Neuronal stem cell (in vitro differentiated cells): Measurements from ENCODE around the gene DGKB.

Experiments
- DNase-seq: peaks from one replicate; pipeline ENCODE4 v3.0.0-alpha.2; 2013; ENCODE audit warnings: low spot score
- H2AFZ ChIP-seq: one replicate; pipeline ENCODE4 v1.6.1; 2013; ENCODE audit warnings: mild to moderate bottlenecking, low read length, inconsistent platforms
- H2AK5ac ChIP-seq: 2 replicates; pipeline ENCODE4 v1.6.1; 2013; ENCODE audit warnings: low read depth, mild to moderate bottlenecking, inconsistent platforms, low read length, moderate library complexity, mixed read lengths
- H2BK120ac ChIP-seq: 2 replicates; pipeline ENCODE4 v1.6.1; 2013; ENCODE audit warnings: low read depth, mild to moderate bottlenecking, inconsistent platforms, low read length, moderate library complexity, mixed read lengths
- H2BK12ac ChIP-seq: one replicate; pipeline ENCODE4 v1.6.1; 2013; ENCODE audit warnings: low read length, inconsistent platforms
- H2BK15ac ChIP-seq: 2 replicates; pipeline ENCODE4 v1.6.1; 2013; ENCODE audit warnings: mild to moderate bottlenecking, low read length, inconsistent platforms, mixed read lengths
- H2BK5ac ChIP-seq: one replicate; pipeline ENCODE4 v1.6.1; 2013; ENCODE audit warnings: inconsistent platforms, mild to moderate bottlenecking, low read length, moderate library complexity
- H3K14ac ChIP-seq: one replicate; pipeline ENCODE4 v1.6.1; 2013; ENCODE audit warnings: low read length, inconsistent platforms
- H3K18ac ChIP-seq: 2 replicates; pipeline ENCODE4 v1.6.1; 2013; ENCODE audit warnings: low read length, inconsistent platforms
- H3K23ac ChIP-seq: 2 replicates; pipeline ENCODE4 v1.6.1; 2013; ENCODE audit warnings: low read depth, mild to moderate bottlenecking, mixed read lengths, low read length, inconsistent platforms; ENCODE audit not compliant: poor library complexity
- H3K27ac ChIP-seq: replicated peaks from 3 replicates; pipeline ENCODE4 v1.5.1; 2013; ENCODE audit warnings: low read length, inconsistent platforms
- H3K27me3 ChIP-seq, 3 experiments: 2 replicates each; pipeline ENCODE4 v1.6.1; 2013; ENCODE audit warnings: low read length in 3 of 3, mild to moderate bottlenecking in 2 of 3, inconsistent platforms in 1 of 3, low read depth in 1 of 3, mixed read lengths in 1 of 3, moderate library complexity in 1 of 3; ENCODE audit not compliant: control insufficient read depth in 3 of 3, insufficient read depth in 3 of 3
- H3K36me3 ChIP-seq, 2 donors: replicated peaks in 1 of 2; 2 replicates each; pipeline ENCODE4 v1.6.1; 2013; ENCODE audit warnings: low read length in 2 of 2; ENCODE audit not compliant: control insufficient read depth in 2 of 2, insufficient read depth in 2 of 2
- H3K4ac ChIP-seq: 2 replicates; pipeline ENCODE4 v1.6.1; 2013; ENCODE audit warnings: inconsistent platforms, mild to moderate bottlenecking, low read length, moderate library complexity
- H3K4me1 ChIP-seq, 2 donors: 1 replicate in 1 of 2; 2 replicates in 1 of 2; pipeline ENCODE4 v1.6.1; 2013; ENCODE audit warnings: low read length in 2 of 2, low read depth in 1 of 2; ENCODE audit not compliant: control insufficient read depth in 2 of 2, insufficient read depth in 1 of 2
- H3K4me2 ChIP-seq: one replicate; pipeline ENCODE4 v1.6.1; 2013; ENCODE audit warnings: mild to moderate bottlenecking, low read length, inconsistent platforms; ENCODE audit not compliant: insufficient read depth, poor library complexity, severe bottlenecking
- H3K4me3 ChIP-seq, 2 donors: 2 replicates each; pipeline ENCODE4 v1.5.1; 2013; ENCODE audit warnings: low read length in 2 of 2, mild to moderate bottlenecking in 2 of 2, inconsistent platforms in 1 of 2, moderate library complexity in 1 of 2
- H3K79me1 ChIP-seq: one replicate; pipeline ENCODE4 v1.6.1; 2013; ENCODE audit warnings: low read depth, mild to moderate bottlenecking, inconsistent platforms, low read length, moderate library complexity
- H3K9ac ChIP-seq: one replicate; pipeline ENCODE4 v1.6.1; 2013; ENCODE audit warnings: mild to moderate bottlenecking, low read depth, low read length, inconsistent platforms; ENCODE audit not compliant: poor library complexity
- H3K9me3 ChIP-seq, 2 donors: replicated peaks in 1 of 2; 2 replicates each; pipeline versions ENCODE3 to v1.6.1; 2013; ENCODE audit warnings: low read length in 2 of 2, mild to moderate bottlenecking in 2 of 2, inconsistent platforms in 1 of 2, low read depth in 1 of 2, mixed read lengths in 1 of 2, moderate library complexity in 1 of 2; ENCODE audit not compliant: control insufficient read depth in 2 of 2, insufficient read depth in 1 of 2
- H4K8ac ChIP-seq: one replicate; pipeline ENCODE4 v1.6.1; 2013; ENCODE audit warnings: low read depth, mild to moderate bottlenecking, inconsistent platforms, low read length, moderate library complexity
- H4K91ac ChIP-seq: one replicate; pipeline ENCODE4 v1.6.1; 2013; ENCODE audit warnings: low read length, low read depth, mild to moderate bottlenecking, inconsistent platforms; ENCODE audit not compliant: poor library complexity
- WGBS, 2 donors: extraction: QIAGEN DNeasy Blood & Tissue Kit; methylation state at CpG; one replicate each; pipeline ENCODE4 v1.1.7; 2013; ENCODE audit warnings: missing lambda C conversion rate in 2 of 2, mixed read lengths in 1 of 2; ENCODE audit not compliant: insufficient read length in 2 of 2, insufficient replicate concordance in 1 of 2; ENCODE audit errors: extremely low coverage in 2 of 2; 5-methylcytosine and 5-hydroxymethylcytosine counted together

DGKB gene

GRCh38 chr7:14936554-14936953 lies 34.0 kb upstream of the DGKB start:
- H4K91ac ChIP-seq: no peak overlapping the region
- no peak overlapping the region for H4K8ac ChIP-seq
- H3K79me1 ChIP-seq: no peaks in the 10 kb centered on the region
- H3K4ac ChIP-seq: no peak overlapping the region
- no peak overlapping the region for H2BK15ac ChIP-seq
- no peak overlapping the region for H2BK12ac ChIP-seq
- H3K18ac ChIP-seq: no peak overlapping the region
- no peak overlapping the region for H3K4me2 ChIP-seq
- no CpG with 5 or more reads among the region's 5 CpGs for WGBS, 2 donors
- H2BK5ac ChIP-seq: no peak overlapping the region
- H2AFZ ChIP-seq: peak overlapping the region; percentile 83
- H3K4me3 ChIP-seq: no peak overlapping the region
- H3K23ac ChIP-seq: no peak overlapping the region
- H3K14ac ChIP-seq: no peak overlapping the region
- no peak overlapping the region for H3K27ac ChIP-seq
- H3K36me3 ChIP-seq: no peaks in the 10 kb centered on the region
- no peaks in the 10 kb centered on the region for H3K27me3 ChIP-seq
- DNase-seq: no peak
- no peaks in the 10 kb centered on the region for H3K9me3 ChIP-seq
- H3K9ac ChIP-seq: no peak overlapping the region
- no peak overlapping the region for H2AK5ac ChIP-seq
- peaks cover 0 to 5% of the 10 kb centered on the region in 2 donors for H3K4me1 ChIP-seq
- H2BK120ac ChIP-seq: no peak overlapping the region

- Histone ChIP-seq H3K9me3 (no peaks in the 10 kb centered on the region), H2BK12ac (no peak overlapping the region), H3K79me1 (no peaks in the 10 kb centered on the region), H3K9ac (no peak overlapping the region), H2AFZ (no peak overlapping the region), H4K8ac (no peak overlapping the region), H2BK15ac (no peak overlapping the region), H3K27ac (no peak overlapping the region), H3K4ac (no peak overlapping the region), H3K27me3 (no peaks in the 10 kb centered on the region), H4K91ac (no peak overlapping the region), H2AK5ac (no peak overlapping the region), H3K18ac (no peak overlapping the region), H3K4me1 (peaks cover 0 to 5% of the 10 kb centered on the region in 2 donors), H3K23ac (no peak overlapping the region), H3K4me2 (no peak overlapping the region), H3K4me3 (no peak overlapping the region), H2BK5ac (no peak overlapping the region), H3K14ac (no peak overlapping the region), H3K36me3 (no peaks in the 10 kb centered on the region), H2BK120ac (no peak overlapping the region)
- no peak for DNase-seq
- no CpG with 5 or more reads among the region's 3 CpGs for WGBS, 2 donors
These were observed 32.3 kb upstream of the DGKB start for GRCh38 chr7:14934839-14935238.

- H3K4me3 ChIP-seq: no peak overlapping the region
- DNase-seq: no peak
- H3K18ac ChIP-seq: no peak overlapping the region
- no peak overlapping the region for H2BK12ac ChIP-seq
- no peak overlapping the region for H4K8ac ChIP-seq
- H3K9me3 ChIP-seq: no peaks in the 10 kb centered on the region
- H3K27me3 ChIP-seq: no peaks in the 10 kb centered on the region
- WGBS, 2 donors: no CpG with 5 or more reads among the region's 4 CpGs
- H3K27ac ChIP-seq: no peak overlapping the region
- H3K14ac ChIP-seq: no peak overlapping the region
- H3K4me1 ChIP-seq: peaks cover 0 to 4% of the 10 kb centered on the region in 2 donors
- H3K79me1 ChIP-seq: no peaks in the 10 kb centered on the region
- no peak overlapping the region for H3K9ac ChIP-seq
- H3K4ac ChIP-seq: no peak overlapping the region
- no peak overlapping the region for H2BK120ac ChIP-seq
- H3K23ac ChIP-seq: no peak overlapping the region
- H2AK5ac ChIP-seq: no peak overlapping the region
- no peak overlapping the region for H3K4me2 ChIP-seq
- no peaks in the 10 kb centered on the region for H3K36me3 ChIP-seq
- no peak overlapping the region for H4K91ac ChIP-seq
- H2BK5ac ChIP-seq: no peak overlapping the region
- no peak overlapping the region for H2BK15ac ChIP-seq
- no peak overlapping the region for H2AFZ ChIP-seq
These were observed 29.1 kb upstream of the DGKB start for GRCh38 chr7:14931511-14932215.

- H3K4me3 ChIP-seq: no peak overlapping the region
- no peak for DNase-seq
These were observed 21.8 kb upstream of the DGKB start for GRCh38 chr7:14924398-14924797.

More at GRCh38 chr7:14924398-14924797, 21.8 kb upstream of the DGKB start:
- Histone ChIP-seq H2AK5ac (no peak overlapping the region), H2BK120ac (no peak overlapping the region), H2BK15ac (no peak overlapping the region), H3K4me1 (no peaks in the 10 kb centered on the region), H2BK12ac (no peak overlapping the region), H3K9ac (no peak overlapping the region), H3K9me3 (no peaks in the 10 kb centered on the region), H4K91ac (no peak overlapping the region), H3K4me2 (no peak overlapping the region), H3K23ac (no peak overlapping the region), H3K4ac (no peak overlapping the region), H3K14ac (no peak overlapping the region), H3K79me1 (no peaks in the 10 kb centered on the region), H2AFZ (no peak overlapping the region), H3K18ac (no peak overlapping the region), H3K27ac (no peak overlapping the region), H3K36me3 (no peaks in the 10 kb centered on the region), H4K8ac (no peak overlapping the region), H3K27me3 (no peaks in the 10 kb centered on the region), H2BK5ac (no peak overlapping the region)
- no CpG with 5 or more reads among the region's 1 CpG for WGBS, 2 donors
